ENCODE measurements around the gene PTDSS2. TPM values are rescaled to one million over a fixed set of nuclear protein-coding genes. Genes with fewer than 3 reads are reported as not detected.
A peak's percentile ranks its signal among the peaks of the same experiment; 100 is the strongest.

Gene PTDSS2
- 21.4 and 23.5 TPM in 2 replicates for total RNA-seq (2012; rRNA removed)
- polyA plus RNA-seq (2012; rRNA removed), result 26.6 and 29.8 TPM in 2 replicates
- polyA plus RNA-seq (2012; cell fraction: cytosol; rRNA removed), result 32.6 and 35.1 TPM in 2 replicates
- polyA plus RNA-seq (2012; cell fraction: nucleus; rRNA removed; ENCODE audit: low replicate concordance), result 129 and 308 TPM in 2 replicates
- Bru-seq, nascent RNA, result percentile 60 among the genes with signal in this experiment
- percentile 70 among the genes with signal in this experiment for BruChase-seq, experiment 1, labeled RNA remaining after a 6-hour chase
- BruChase-seq, experiment 2, labeled RNA remaining after a 2-hour chase, result percentile 70 among the genes with signal in this experiment
- long read RNA-seq, transcript PTDSS2-201 (12 exons, 2,445 nt), result major isoform, 55 of 91 reads
- long read RNA-seq, partial matches to known transcripts, result 12 of 91 reads
- long read RNA-seq, other reads (novel, unspliced or antisense), result 22 of 91 reads

DNA sequence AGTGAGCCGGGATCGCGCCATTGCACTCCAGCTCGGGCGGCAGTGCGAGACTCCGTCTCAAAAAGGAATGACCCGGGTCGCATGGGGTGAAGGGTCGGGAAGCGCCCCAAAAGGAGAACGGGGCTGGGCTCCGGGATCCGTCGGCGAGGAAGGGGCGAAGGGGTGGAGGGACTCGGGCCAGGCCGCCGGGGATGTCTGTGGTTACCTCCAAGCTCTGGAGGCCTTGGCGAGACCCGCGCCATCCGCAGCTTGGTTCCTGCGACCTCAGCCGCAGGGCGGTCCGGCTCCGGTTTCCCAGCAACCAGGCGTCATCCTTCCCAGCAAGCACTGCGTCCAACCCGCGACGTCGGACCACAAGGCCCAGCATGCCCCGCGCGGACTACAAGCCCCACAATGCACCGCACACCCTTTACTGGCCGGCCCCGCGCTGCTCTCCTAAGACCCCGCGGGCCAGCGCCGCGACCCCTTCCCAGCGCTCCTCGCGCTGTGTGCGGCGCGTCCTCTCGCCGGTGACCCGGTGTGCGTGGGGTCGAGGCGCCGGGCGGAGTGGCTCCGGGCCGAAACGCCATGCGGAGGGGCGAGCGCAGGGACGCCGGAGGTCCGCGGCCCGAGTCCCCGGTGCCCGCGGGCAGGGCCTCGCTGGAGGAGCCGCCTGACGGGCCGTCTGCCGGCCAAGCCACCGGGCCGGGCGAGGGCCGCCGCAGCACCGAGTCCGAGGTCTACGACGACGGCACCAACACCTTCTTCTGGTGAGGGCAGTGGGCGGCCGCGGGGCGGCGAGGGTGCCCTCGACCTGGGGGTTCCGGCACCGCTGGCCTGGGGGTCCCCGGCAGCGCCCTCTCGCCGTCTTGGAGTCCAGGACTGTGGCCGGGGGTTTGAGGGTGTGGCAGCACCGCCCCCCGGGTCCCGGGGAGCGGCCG lies at the start of gene PTDSS2:
PTDSS2 (plus strand) TSS at position 391 of the 920 bp plus-strand sequence; CDS start at position 568, 177 bp downstream.
- ATAC-seq (ENCODE audit: low read depth) (peak; percentile 87), DNase-seq (peak; percentile 94)
- ChIA-PET POLR2A (ENCODE audit: unreplicated experiment) (no interaction called here), CTCF (interaction anchor here (1.5 to 3.4 kb wide), 2 partner anchors 28 to 43 kb away, joined by 4 to 12 read pairs; no protein-coding TSS in a partner anchor)
- Histone ChIP-seq H4K91ac (ENCODE audit: insufficient read depth, low read depth, low read length) (peak within 1 kb of the TSS; percentile 53), H4K20me1 (ENCODE audit: insufficient read depth, low read length) (peaks cover 22% of the 10 kb centered on the region), H3K23ac (ENCODE audit: low read depth, low read length) (peak within 1 kb of the TSS; percentile 55; the same call in 1 of the 2 replicates), H3K27me3 (ENCODE audit: control insufficient read depth, insufficient read depth, low read length) (no peaks in the 10 kb centered on the region), H3K27ac (ENCODE audit: insufficient read depth, low read length) (peak within 1 kb of the TSS; percentile 69), H3K9ac (ENCODE audit: low read depth, low read length) (peak within 1 kb of the TSS; percentile 74), H2AK9ac (replicated peaks; ENCODE audit: low read depth, low read length, poor library complexity) (peak within 1 kb of the TSS; percentile 92), H3K4me2 (ENCODE audit: low read depth, low read length) (peak within 1 kb of the TSS; percentile 86), H3K79me1 (ENCODE audit: low read depth in 1 of 2, low read length in 2 of 2) (peaks cover 7 to 51% of the 10 kb centered on the region in 2 experiments), H2BK20ac (ENCODE audit: low read depth, low read length) (no peak within 1 kb of the TSS), H3K36me3 (ENCODE audit: control insufficient read depth, insufficient read depth, low read length) (peaks cover 18% of the 10 kb centered on the region), H3K9me1 (ENCODE audit: insufficient read depth, low read length) (no peaks in the 10 kb centered on the region), H2AFZ (replicated peaks; ENCODE audit: low read length, poor library complexity) (peak within 1 kb of the TSS; percentile 86), H2BK15ac (ENCODE audit: low read depth, low read length) (no peak within 1 kb of the TSS), H3K56ac (ENCODE audit: extremely low read depth, insufficient read depth, low read length) (no peak within 1 kb of the TSS; the same call in 1 of the 2 replicates), H3K4ac (ENCODE audit: low read depth, low read length) (peak within 1 kb of the TSS; percentile 82), H3K4me1 (ENCODE audit: control insufficient read depth, insufficient read depth, low read length) (peaks cover 6% of the 10 kb centered on the region), H2BK120ac (ENCODE audit: low read depth, low read length) (no peak within 1 kb of the TSS), H4K8ac (ENCODE audit: low read depth in 2 of 2, low read length in 2 of 2) (peak within 1 kb of the TSS; percentile 39 to 75; a peak in 2 of 4 replicates), H3K18ac (ENCODE audit: low read depth, low read length) (no peak within 1 kb of the TSS; the same call in 1 of the 2 replicates), H4K5ac (ENCODE audit: low read depth, low read length) (no peak within 1 kb of the TSS), H2AK5ac (ENCODE audit: low read depth, low read length) (peak within 1 kb of the TSS; percentile 91), H3K9me3 (ENCODE audit: control insufficient read depth, insufficient read depth, low read length) (no peaks in the 10 kb centered on the region), H2BK5ac (ENCODE audit: low read depth, low read length, poor library complexity, severe bottlenecking) (peak within 1 kb of the TSS; percentile 29), H3K4me3 (ENCODE audit: insufficient read depth, low read depth, low read length) (peak within 1 kb of the TSS; percentile 77), H3K14ac (replicated peaks; ENCODE audit: low read depth, low read length) (peak within 1 kb of the TSS; percentile 30; the same call in 1 of the 2 replicates)
- TF ChIP-seq USF2 (IDR thresholded peaks at IDR 0.05; ENCODE audit: low read depth, low read length) (peak; percentile 12; the same call in 1 of the 2 replicates), RCOR1 (IDR thresholded peaks at IDR 0.05; ENCODE audit: insufficient replicate concordance, low read length) (no peak), MAZ (IDR thresholded peaks at IDR 0.05; ENCODE audit: borderline replicate concordance, low read depth, low read length) (peak; percentile 45; the same call in 1 of the 2 replicates), FOS (IDR thresholded peaks at IDR 0.05; ENCODE audit: low read depth, low read length) (no peak), MXI1 (IDR thresholded peaks at IDR 0.05; ENCODE audit: borderline replicate concordance, low read depth, low read length) (peak; percentile 63)
- TF ChIP-seq, protein P1, sequence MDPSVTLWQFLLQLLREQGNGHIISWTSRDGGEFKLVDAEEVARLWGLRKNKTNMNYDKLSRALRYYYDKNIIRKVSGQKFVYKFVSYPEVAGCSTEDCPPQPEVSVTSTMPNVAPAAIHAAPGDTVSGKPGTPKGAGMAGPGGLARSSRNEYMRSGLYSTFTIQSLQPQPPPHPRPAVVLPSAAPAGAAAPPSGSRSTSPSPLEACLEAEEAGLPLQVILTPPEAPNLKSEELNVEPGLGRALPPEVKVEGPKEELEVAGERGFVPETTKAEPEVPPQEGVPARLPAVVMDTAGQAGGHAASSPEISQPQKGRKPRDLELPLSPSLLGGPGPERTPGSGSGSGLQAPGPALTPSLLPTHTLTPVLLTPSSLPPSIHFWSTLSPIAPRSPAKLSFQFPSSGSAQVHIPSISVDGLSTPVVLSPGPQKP (IDR thresholded peaks at IDR 0.05; ENCODE audit: borderline replicate concordance, low read depth, low read length), result no peak
- dilution Hi-C loops (cut with HindIII; ENCODE audit: low sequenced_read_pairs, unreplicated experiment) (no loop called here), intact Hi-C loops (cut with micrococcal nuclease) (loop anchor here (2.0 to 10.0 kb wide), 5 partner anchors 19 to 243 kb away; partner anchors contain the start of genes B4GALNT4, BET1L, RIC8A and RNH1), in situ Hi-C loops (cut with MboI; ENCODE audit: low sequenced_read_pairs) (loop anchor here (10.0 kb wide), 1 partner anchor 145 kb away; the partner anchor contains the start of gene IFITM2)
- 1% methylated on average over 67 of the region's 108 CpGs; no CpG with 5 or more reads in 1 of the 2 experiments for WGBS, 2 experiments (ENCODE audit: extremely low coverage in 2 of 2, insufficient read length in 1 of 2)
- BruUV-seq (replicated peaks), result no TSS peak
